Occipital lobe (tissue), 3 donors: ENCODE measurements around the gene CC2D2A. TPM values are rescaled to one million over a fixed set of nuclear protein-coding genes. Genes with fewer than 3 reads are reported as not detected.

ENCODE experiments used
- DNase-seq: peaks from one replicate; lab custom pipeline; 2025; lab: John Stamatoyannopoulos, UW
- small RNA-seq: library from RNA; depleted of rRNA; stranded (forward); fragments of <200 nt; gene quantifications from one replicate; pipeline ENCODE3, GENCODE V24; 2014
- total RNA-seq: library from RNA; depleted of rRNA; stranded (reverse); fragments of >200 nt; gene quantifications from one replicate; pipeline ENCODE4 v1.2.3, GENCODE V29; 2014

The CC2D2A gene
- total RNA-seq, 1 donor from 2014 or later: 19.8 TPM

- DNase-seq: no peak
Observed at GRCh38 chr4:15636818-15637217, 167.1 kb downstream of the CC2D2A start.

DNA sequence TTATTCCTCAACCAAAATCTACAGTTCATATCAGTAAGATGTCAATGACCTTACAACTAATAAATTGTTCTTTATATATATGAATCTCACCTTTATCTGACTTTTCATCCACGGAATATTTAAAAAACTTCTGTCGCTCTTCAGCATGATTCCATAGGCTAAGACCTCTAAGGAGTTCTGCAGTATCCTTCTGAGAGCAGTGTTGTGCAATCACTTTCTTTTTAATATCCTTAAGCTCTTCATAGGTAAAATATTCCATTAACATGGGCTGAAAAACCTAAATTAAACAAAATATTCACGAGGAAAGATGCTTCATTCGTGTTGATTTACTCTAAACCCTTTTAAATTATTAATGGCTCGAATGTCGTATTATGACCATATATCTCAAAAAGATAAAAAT, 168.7 kb downstream of the CC2D2A start:
- DNase-seq: no peak

DNA sequence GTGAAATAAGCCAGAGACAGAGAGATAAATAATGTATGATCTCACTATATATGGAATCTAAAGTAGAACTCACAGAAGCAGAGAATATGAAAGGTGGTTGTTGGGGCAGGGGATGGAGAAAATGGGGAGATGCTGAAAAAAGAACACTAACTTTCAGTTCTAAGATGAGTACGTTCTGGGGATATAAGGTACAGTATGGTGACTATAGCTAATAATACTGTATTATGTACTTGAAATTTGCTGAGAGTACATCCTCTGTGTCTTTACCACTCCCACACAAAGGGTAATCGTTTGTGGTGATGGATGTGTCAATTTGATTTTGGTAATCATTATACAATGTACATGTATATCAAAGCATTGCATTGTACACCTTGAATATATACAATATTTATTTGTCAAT, 178.9 kb downstream of the CC2D2A start:
- no peak for DNase-seq

- DNase-seq: peak; percentile 1
Observed at GRCh38 chr4:15649914-15650545, 180.3 kb downstream of the CC2D2A start.

Small RNA genes lying within 50 kb of the gene (small RNA-seq; reads per million reads assigned to genes)
- gene AC007016.1: not detected

Other genes starting within 250 kb of the CC2D2A start
- gene C1QTNF7, start 41.8 kb upstream of the CC2D2A start, total RNA-seq: 2.8 TPM
- 229 TPM for gene FBXL5, start 185.5 kb downstream of the CC2D2A start, total RNA-seq
- gene FAM200B, start 211.9 kb downstream of the CC2D2A start, total RNA-seq: 98.4 TPM
- 2.8 TPM for gene BST1, start 233.2 kb downstream of the CC2D2A start, total RNA-seq